ENCODE measurements around the gene TRIM56. TPM values are rescaled to one million over a fixed set of nuclear protein-coding genes. Genes with fewer than 3 reads are reported as not detected.
"Not testable (repeated sequence)": the region's sequence is repeated elsewhere in the genome, so short reads cannot be mapped to it uniquely, and the experiment has no call there.

The TRIM56 gene
- total RNA-seq, 4 donors from 2014 or later: 4.2 to 11.4 (median 6.9) TPM

GRCh38 chr7:101059620-101059942 is 25.7 kb upstream of the TRIM56 start:
- H3K27me3 ChIP-seq: peaks cover 0 to 12% (median 8%) of the 10 kb centered on the region in 3 donors

GRCh38 chr7:101060992-101061391 is 24.3 kb upstream of the TRIM56 start:
- no peak for DNase-seq
- intact Hi-C loops (cut with DNase I; ENCODE audit: low total_unique reads): no loop called here
- TF ChIP-seq CTCF (IDR thresholded peaks at IDR 0.05 in 4 of 5, conservative IDR thresholded peaks at IDR 0.05 in 1 of 5) (no peak), POLR2A (IDR thresholded peaks at IDR 0.05) (no peak)
- Histone ChIP-seq H3K4me1 (no peaks in the 10 kb centered on the region), H3K9me3 (no peaks in the 10 kb centered on the region), H3K27me3 (peaks cover 2 to 13% (median 12%) of the 10 kb centered on the region in 3 donors), H3K36me3 (no peaks in the 10 kb centered on the region), H3K27ac (no peak overlapping the region), H3K4me3 (no peak overlapping the region)
- in situ Hi-C loops (cut with MboI; ENCODE audit: low sequenced_read_pairs in 4 of 4): no loop called here
- ATAC-seq: no peak

More at GRCh38 chr7:101059620-101059942, 25.7 kb upstream of the TRIM56 start:
- in situ Hi-C loops (cut with MboI; ENCODE audit: low sequenced_read_pairs in 4 of 4): loop anchor here in 3 of 4 donors (5.0 to 10.0 kb wide), 4 partner anchors 85 to 167 kb away; partner anchors contain the start of gene ACHE (in 1 of the 3)
- TF ChIP-seq CTCF (IDR thresholded peaks at IDR 0.05 in 4 of 5, conservative IDR thresholded peaks at IDR 0.05 in 1 of 5): no peak
- TF ChIP-seq POLR2A (IDR thresholded peaks at IDR 0.05): no peak
- H3K27ac ChIP-seq: no peak overlapping the region
- ATAC-seq: no peak
- no peaks in the 10 kb centered on the region for H3K9me3 ChIP-seq
- no peaks in the 10 kb centered on the region for H3K36me3 ChIP-seq
- intact Hi-C loops (cut with DNase I; ENCODE audit: low total_unique reads): loop anchor here (1.0 to 5.0 kb wide), 3 partner anchors 92 to 352 kb away; partner anchors contain the start of genes MUC12 and POP7
- no peak overlapping the region for H3K4me3 ChIP-seq
- no peak for DNase-seq
- no peaks in the 10 kb centered on the region for H3K4me1 ChIP-seq

- in situ Hi-C loops (cut with MboI; ENCODE audit: low sequenced_read_pairs in 4 of 4); H3K4me3 ChIP-seq; ATAC-seq; intact Hi-C loops (cut with DNase I; ENCODE audit: low total_unique reads); H3K36me3 ChIP-seq; H3K27ac ChIP-seq; DNase-seq; H3K9me3 ChIP-seq; H3K4me1 ChIP-seq: not testable (repeated sequence)
- H3K27me3 ChIP-seq: peaks cover 12 to 19% (median 13%) of the 10 kb centered on the region in 3 donors
Measured at GRCh38 chr7:101064176-101064550, 21.1 kb upstream of the TRIM56 start.

GRCh38 chr7:101065162-101065561 is 20.1 kb upstream of the TRIM56 start:
- DNase-seq; H3K36me3 ChIP-seq; intact Hi-C loops (cut with DNase I; ENCODE audit: low total_unique reads); ATAC-seq; H3K4me1 ChIP-seq; in situ Hi-C loops (cut with MboI; ENCODE audit: low sequenced_read_pairs in 4 of 4); H3K4me3 ChIP-seq; H3K27ac ChIP-seq; H3K9me3 ChIP-seq: not testable (repeated sequence)
- peaks cover 15 to 24% (median 17%) of the 10 kb centered on the region in 3 donors for H3K27me3 ChIP-seq

GRCh38 chr7:101066141-101066832 is 19.0 kb upstream of the TRIM56 start:
- in situ Hi-C loops (cut with MboI; ENCODE audit: low sequenced_read_pairs in 4 of 4): no loop called here
- peak in 1 of 2 donors; percentile 24 for ATAC-seq

More at GRCh38 chr7:101066141-101066832, 19.0 kb upstream of the TRIM56 start:
- Histone ChIP-seq H3K36me3 (no peaks in the 10 kb centered on the region), H3K27me3 (peaks cover 12 to 18% (median 17%) of the 10 kb centered on the region in 3 donors), H3K27ac (no peak overlapping the region), H3K4me3 (no peak overlapping the region), H3K4me1 (no peaks in the 10 kb centered on the region), H3K9me3 (no peaks in the 10 kb centered on the region)
- no peak for DNase-seq
- TF ChIP-seq POLR2A (IDR thresholded peaks at IDR 0.05) (no peak), CTCF (IDR thresholded peaks at IDR 0.05 in 4 of 5, conservative IDR thresholded peaks at IDR 0.05 in 1 of 5) (no peak)
- intact Hi-C loops (cut with DNase I; ENCODE audit: low total_unique reads): no loop called here

Data from gastrocnemius medialis (tissue), 4 donors.